HCT116 (cell line): ENCODE data around the gene SCRN1. TPM values are rescaled to one million over a fixed set of nuclear protein-coding genes. Genes with fewer than 3 reads are reported as not detected.

Source experiments
- ATAC-seq: fragments of 200-7000 bp; cut with Tn5 transposase; 2 replicates; pipeline ENCODE4 v1.9.1; 2020; ENCODE audit warnings: mild to moderate bottlenecking, moderate library complexity
- BruUV-seq: library from RNA; stranded (reverse); fragments of 400-500 nt; replicated peaks from 2 replicates; lab custom pipeline; 2021; lab: Mats Ljungman, UMichigan
- CTCF ChIA-PET: fragments of 300-600 bp; sonication (Branson Sonifier 250); formaldehyde crosslinking; loops from one replicate; lab custom pipeline; 2021; ENCODE audit warnings: antibody characterized with exemption; lab: Charles Lee
- POLR2A ChIA-PET: fragments of 300-600, 350-600 bp; sonication (Branson Sonifier 250); formaldehyde crosslinking; loops from one replicate; lab custom pipeline; 2021; ENCODE audit warnings: antibody characterized with exemption; lab: Charles Lee
- RAD21 ChIA-PET, 2 experiments: fragments of 300-600 bp; sonication (Branson Sonifier 250); formaldehyde crosslinking; loops; one replicate each; lab custom pipeline; 2023; ENCODE audit warnings: low total read pairs in 2 of 2; ENCODE audit not compliant: uncharacterized antibody in 2 of 2, unreplicated experiment in 2 of 2, low non-redundant PET in 1 of 2; lab: Charles Lee
- DNase-seq: peaks from one replicate; pipeline ENCODE4 v3.0.0-alpha.2; 2010; ENCODE audit warnings: low read depth, low spot score
- H2AFZ ChIP-seq: fragments of 200-600 bp; shearing (Covaris generic), sonication (generic); 2 replicates; pipeline ENCODE4 v1.6.1; 2017; ENCODE audit warnings: low read depth, mixed run types, mixed read lengths, antibody characterized with exemption, low read length; ENCODE audit not compliant: poor library complexity, severe bottlenecking
- H3K27ac ChIP-seq: 2 replicates; pipeline ENCODE4 v1.5.1; 2012; ENCODE audit warnings: low read depth, low read length
- H3K27me3 ChIP-seq: fragments of 200-600 bp; sonication (generic); 2 replicates; pipeline ENCODE4 v1.6.1; 2016; ENCODE audit warnings: mixed run types, low read length, mixed read lengths; ENCODE audit not compliant: insufficient read depth
- H3K36me3 ChIP-seq, 2 experiments: fragments of 200-500 bp in 1 of 2; fragments of 200-600 bp in 1 of 2; sonication (Bioruptor generic) in 1 of 2; sonication (generic) in 1 of 2; 2 replicates each; pipeline versions ENCODE4 v1.5.1 to v1.6.1; 2014 to 2016; ENCODE audit warnings: low read length in 2 of 2, inconsistent platforms in 1 of 2, mixed read lengths in 1 of 2, mixed run types in 1 of 2; ENCODE audit not compliant: insufficient read depth in 2 of 2, control insufficient read depth in 1 of 2
- H3K4me1 ChIP-seq, 2 experiments: fragments of 200-600 bp in 1 of 2; sonication (generic) in 1 of 2; 2 replicates each; pipeline versions ENCODE4 v1.5.1 to v1.6.1; 2012 to 2017; ENCODE audit warnings: low read length in 2 of 2, inconsistent platforms in 1 of 2, mild to moderate bottlenecking in 1 of 2, mixed read lengths in 1 of 2, mixed run types in 1 of 2, moderate library complexity in 1 of 2; ENCODE audit not compliant: insufficient read depth in 2 of 2, control insufficient read depth in 1 of 2
- H3K4me2 ChIP-seq: fragments of 200-600 bp; sonication (generic); 2 replicates; pipeline ENCODE4 v1.6.1; 2017; ENCODE audit warnings: mixed run types, low read length, mixed read lengths
- H3K4me3 ChIP-seq, 2 experiments: fragments of 200-600 bp in 1 of 2; sonication (generic) in 1 of 2; replicated peaks in 1 of 2; 2 replicates each; pipeline ENCODE4 v1.5.1; 2011 to 2016; ENCODE audit warnings: low read length in 2 of 2, control low read depth in 1 of 2, low read depth in 1 of 2, mild to moderate bottlenecking in 1 of 2, mixed read lengths in 1 of 2, mixed run types in 1 of 2
- H3K79me2 ChIP-seq: fragments of 200-600 bp; sonication (generic); 2 replicates; pipeline ENCODE4 v1.6.1; 2017; ENCODE audit warnings: mild to moderate bottlenecking, mixed run types, low read length, moderate library complexity, mixed read lengths; ENCODE audit not compliant: insufficient read depth
- H3K9ac ChIP-seq: fragments of 200-600 bp; sonication (generic); 2 replicates; pipeline ENCODE4 v1.6.1; 2016; ENCODE audit warnings: low read length, mixed read lengths
- H3K9me2 ChIP-seq: fragments of 200-600 bp; sonication (generic), shearing (Covaris generic); 2 replicates; pipeline ENCODE4 v1.6.1; 2017; ENCODE audit warnings: mixed run types, mild to moderate bottlenecking, moderate library complexity; ENCODE audit not compliant: insufficient read depth
- H3K9me3 ChIP-seq, 2 experiments: fragments of 200-500 bp in 1 of 2; fragments of 200-600 bp in 1 of 2; sonication (Bioruptor generic) in 1 of 2; sonication (generic) in 1 of 2; 2 replicates each; pipeline ENCODE4 v1.6.1; 2014 to 2017; ENCODE audit warnings: low read length in 2 of 2, mixed read lengths in 2 of 2, inconsistent platforms in 1 of 2, low read depth in 1 of 2, mild to moderate bottlenecking in 1 of 2, mixed run types in 1 of 2, moderate library complexity in 1 of 2; ENCODE audit not compliant: control insufficient read depth in 1 of 2, insufficient read depth in 1 of 2
- H4K20me1 ChIP-seq: fragments of 200-600 bp; sonication (generic), shearing (Covaris generic); 2 replicates; pipeline ENCODE4 v1.6.1; 2017; ENCODE audit warnings: mixed run types, mild to moderate bottlenecking, moderate library complexity; ENCODE audit not compliant: insufficient read depth
- ATF3 ChIP-seq: IDR thresholded peaks from 2 replicates; pipeline ENCODE4 v1.6.1; 2012
- CBX3 ChIP-seq: IDR thresholded peaks from 2 replicates; pipeline ENCODE4 v1.6.1; 2012; ENCODE audit warnings: low read depth
- CEBPB ChIP-seq: IDR thresholded peaks from 2 replicates; pipeline ENCODE4 v1.6.1; 2012; ENCODE audit warnings: low read depth
- CTCF ChIP-seq, 3 experiments: fragments of 200-600 bp in 1 of 3; sonication (generic) in 1 of 3; IDR thresholded peaks in 2 of 3; conservative IDR thresholded peaks in 1 of 3; 2 replicates each; pipeline ENCODE4 v1.5.1; 2012 to 2017; ENCODE audit warnings: low read depth in 2 of 3, low read length in 2 of 3, antibody characterized with exemption in 1 of 3, borderline replicate concordance in 1 of 3, control low read depth in 1 of 3, mild to moderate bottlenecking in 1 of 3, mixed read lengths in 1 of 3, mixed run types in 1 of 3, moderate library complexity in 1 of 3; ENCODE audit not compliant: insufficient read depth in 1 of 3
- EGR1 ChIP-seq: IDR thresholded peaks from 2 replicates; pipeline ENCODE4 v1.6.1; 2012; ENCODE audit warnings: low read depth
- ELF1 ChIP-seq: IDR thresholded peaks from 2 replicates; pipeline ENCODE4 v1.6.1; 2012; ENCODE audit warnings: low read depth, borderline replicate concordance
- EZH2 ChIP-seq: fragments of 200-600 bp; sonication (generic); IDR thresholded peaks from 2 replicates; pipeline ENCODE4 v1.6.1; 2017; ENCODE audit warnings: antibody characterized with exemption, mixed run types
- EZH2phosphoT487 ChIP-seq: fragments of 200-600 bp; IDR thresholded peaks from 2 replicates; pipeline ENCODE4 v1.6.1; 2018; ENCODE audit warnings: antibody characterized with exemption, borderline replicate concordance
- FOSL1 ChIP-seq: IDR thresholded peaks from 2 replicates; pipeline ENCODE4 v1.6.1; 2012; ENCODE audit warnings: low read depth
- JUND ChIP-seq: IDR thresholded peaks from 2 replicates; pipeline ENCODE4 v1.6.1; 2012
- MAX ChIP-seq: IDR thresholded peaks from 2 replicates; pipeline ENCODE4 v1.6.1; 2012
- POLR2A ChIP-seq: IDR thresholded peaks from 2 replicates; pipeline ENCODE4 v1.7.0; 2011; ENCODE audit warnings: borderline replicate concordance; ENCODE audit not compliant: insufficient read depth, insufficient read length; ENCODE audit errors: extremely low read depth
- RAD21 ChIP-seq: IDR thresholded peaks from 2 replicates; pipeline ENCODE4 v1.6.1; 2012; ENCODE audit warnings: low read depth, mild to moderate bottlenecking
- REST ChIP-seq: IDR thresholded peaks from 2 replicates; pipeline ENCODE4 v1.6.1; 2012; ENCODE audit warnings: low read depth
- SIN3A ChIP-seq: IDR thresholded peaks from 2 replicates; pipeline ENCODE4 v1.6.1; 2012; ENCODE audit warnings: low read depth
- SP1 ChIP-seq: IDR thresholded peaks from 2 replicates; pipeline ENCODE4 v1.6.1; 2012; ENCODE audit warnings: low read depth
- SRF ChIP-seq: IDR thresholded peaks from 2 replicates; pipeline ENCODE4 v1.6.1; 2012; ENCODE audit warnings: low read depth
- YY1 ChIP-seq: IDR thresholded peaks from 2 replicates; pipeline ENCODE4 v1.6.1; 2011; ENCODE audit warnings: low read length, low read depth, moderate library complexity, mild to moderate bottlenecking; ENCODE audit not compliant: insufficient replicate concordance; ENCODE audit errors: extremely low read depth
- ZBTB33 ChIP-seq: IDR thresholded peaks from 2 replicates; pipeline ENCODE4 v1.6.1; 2011; ENCODE audit warnings: mild to moderate bottlenecking, low read length, moderate library complexity; ENCODE audit not compliant: insufficient replicate concordance; ENCODE audit errors: extremely low read depth
- ZFX ChIP-seq: fragments of 450-650 bp; IDR thresholded peaks from 2 replicates; pipeline ENCODE4 v1.6.1; 2017
- ZNF274 ChIP-seq: fragments of 200-500 bp; sonication (Bioruptor generic); IDR thresholded peaks from 2 replicates; pipeline ENCODE4 v1.6.1; 2014; ENCODE audit warnings: mild to moderate bottlenecking, low read depth, low read length, inconsistent platforms
- intact Hi-C: fragments of 100-400 bp; cut with micrococcal nuclease; formaldehyde crosslinking; loops from 2 replicates; pipeline ENCODE4 v1.10.0; 2022
- total RNA-seq: library from RNA; stranded (reverse); gene quantifications from one replicate; pipeline ENCODE4 v1.2.1, GENCODE V29; 2021; ENCODE audit not compliant: unreplicated experiment

Gene SCRN1
- total RNA-seq, 1 experiment from 2014 or later = 76.8 TPM

GRCh38 chr7:29987811-29988317 lies 1.7 kb downstream of the SCRN1 start:
- Histone ChIP-seq H3K79me2 (peaks cover 56% of the 10 kb centered on the region), H2AFZ (no peak overlapping the region)
- CTCF ChIA-PET = no interaction called here
- TF ChIP-seq EGR1 (no peak; the same call in 1 of the 2 replicates), ZBTB33 (no peak), CBX3 (no peak; the same call in 1 of the 2 replicates), SRF (peak; percentile 44; the same call in 1 of the 2 replicates), ATF3 (no peak), JUND (peak; percentile 94), SP1 (peak; percentile 75), CTCF (IDR thresholded peaks at IDR 0.05 in 2 of 3, conservative IDR thresholded peaks at IDR 0.05 in 1 of 3; ENCODE audit: borderline replicate concordance in 1 of 3, insufficient read depth in 1 of 3, low read depth in 2 of 3, low read length in 2 of 3) (no peak), CEBPB (peak; percentile 84), ELF1 (peak; percentile 62; the same call in 1 of the 2 replicates), YY1 (peak; percentile 91), SIN3A (peak; percentile 64; the same call in 1 of the 2 replicates), EZH2phosphoT487 (no peak), ZNF274 (no peak), ZFX (no peak), REST (no peak), EZH2 (no peak), RAD21 (no peak), FOSL1 (peak; percentile 90), POLR2A (no peak), MAX (peak; percentile 84)

More at GRCh38 chr7:29987811-29988317, 1.7 kb downstream of the SCRN1 start:
- ATAC-seq = peak; percentile 51
- DNase-seq = peak; percentile 89
- peaks cover 14 to 42% of the 10 kb centered on the region in 2 experiments for H3K4me1 ChIP-seq
- no peaks in the 10 kb centered on the region for H3K9me2 ChIP-seq
- no peaks in the 10 kb centered on the region for H3K9me3 ChIP-seq
- no TSS peak for BruUV-seq
- H4K20me1 ChIP-seq = no peaks in the 10 kb centered on the region
- H3K36me3 ChIP-seq = 0 out of 4 replicates have a peak, but pooled peaks cover 0 to 4% of the 10 kb centered on the region in 2 experiments
- peak overlapping the region; percentile 80 to 88 for H3K4me3 ChIP-seq
- peak overlapping the region; percentile 100 for H3K27ac ChIP-seq
- no peaks in the 10 kb centered on the region for H3K27me3 ChIP-seq
- H3K9ac ChIP-seq = peak overlapping the region; percentile 95
- peak overlapping the region; percentile 91 for H3K4me2 ChIP-seq
- intact Hi-C loops = loop anchor here (1.0 kb wide), 1 partner anchor 38 kb away; the partner anchor contains the start of gene FKBP14
- ChIA-PET RAD21 (no interaction called here), POLR2A (interaction anchor here (1.1 to 1.9 kb wide), 2 partner anchors 10 to 39 kb away, joined by 3 to 4 read pairs; partner anchors contain the start of gene FKBP14)
